Neural progenitor cell (in vitro differentiated cells): ENCODE data around the gene SLC35B4.

Experiments
- EZH2phosphoT487 ChIP-seq: fragments of 200-600 bp; sonication (generic); IDR thresholded peaks from 2 replicates; pipeline ENCODE4 v1.6.1; 2017; ENCODE audit warnings: antibody characterized with exemption
- TF ChIP-seq, protein P1 (sequence below): fragments of 200-600 bp; sonication (generic); IDR thresholded peaks from 2 replicates; pipeline ENCODE4 v1.5.1; 2017; ENCODE audit warnings: antibody characterized with exemption, mild to moderate bottlenecking

- TF ChIP-seq, protein P1, sequence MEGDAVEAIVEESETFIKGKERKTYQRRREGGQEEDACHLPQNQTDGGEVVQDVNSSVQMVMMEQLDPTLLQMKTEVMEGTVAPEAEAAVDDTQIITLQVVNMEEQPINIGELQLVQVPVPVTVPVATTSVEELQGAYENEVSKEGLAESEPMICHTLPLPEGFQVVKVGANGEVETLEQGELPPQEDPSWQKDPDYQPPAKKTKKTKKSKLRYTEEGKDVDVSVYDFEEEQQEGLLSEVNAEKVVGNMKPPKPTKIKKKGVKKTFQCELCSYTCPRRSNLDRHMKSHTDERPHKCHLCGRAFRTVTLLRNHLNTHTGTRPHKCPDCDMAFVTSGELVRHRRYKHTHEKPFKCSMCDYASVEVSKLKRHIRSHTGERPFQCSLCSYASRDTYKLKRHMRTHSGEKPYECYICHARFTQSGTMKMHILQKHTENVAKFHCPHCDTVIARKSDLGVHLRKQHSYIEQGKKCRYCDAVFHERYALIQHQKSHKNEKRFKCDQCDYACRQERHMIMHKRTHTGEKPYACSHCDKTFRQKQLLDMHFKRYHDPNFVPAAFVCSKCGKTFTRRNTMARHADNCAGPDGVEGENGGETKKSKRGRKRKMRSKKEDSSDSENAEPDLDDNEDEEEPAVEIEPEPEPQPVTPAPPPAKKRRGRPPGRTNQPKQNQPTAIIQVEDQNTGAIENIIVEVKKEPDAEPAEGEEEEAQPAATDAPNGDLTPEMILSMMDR = no peak
- TF ChIP-seq EZH2phosphoT487 = no peak
These were observed 15.7 kb downstream of the SLC35B4 start for GRCh38 chr7:134300988-134301387.
